NCI-H345 treated with DMSO at 0.1 percent for 48 hours (cell line): ENCODE results near the gene DDX59.

Experiments used
- DNase-seq: peaks from one replicate; lab custom pipeline; 2025; ENCODE audit not compliant: unreplicated experiment; lab: John Stamatoyannopoulos, UW

The DDX59 gene

DNA sequence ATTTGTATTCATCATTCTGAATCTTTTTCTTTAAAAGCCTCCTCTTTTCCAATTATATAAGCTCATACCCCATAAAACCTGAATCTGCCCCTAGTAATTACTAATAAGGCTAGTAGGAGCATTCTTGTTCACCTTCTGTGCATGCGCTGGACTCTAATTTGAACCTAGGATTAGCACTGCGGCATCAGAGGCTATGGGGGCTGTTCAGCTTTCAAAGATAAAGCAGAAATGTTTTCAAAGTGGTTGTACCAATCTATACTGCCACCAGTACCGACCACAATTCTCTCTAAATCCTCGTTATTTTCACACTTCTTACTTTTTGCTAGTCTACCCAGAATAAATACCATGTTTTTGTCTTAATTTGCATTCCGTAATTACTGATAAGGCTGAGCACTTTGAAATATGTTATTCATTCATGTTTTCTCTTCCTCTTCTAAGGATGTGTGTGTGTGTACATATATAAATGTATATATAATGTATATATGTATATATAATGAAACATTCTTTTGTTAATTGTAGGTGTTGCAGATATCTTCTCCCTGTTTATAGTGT is 1.6 kb upstream of the DDX59 start:
- no peak for DNase-seq

DNA sequence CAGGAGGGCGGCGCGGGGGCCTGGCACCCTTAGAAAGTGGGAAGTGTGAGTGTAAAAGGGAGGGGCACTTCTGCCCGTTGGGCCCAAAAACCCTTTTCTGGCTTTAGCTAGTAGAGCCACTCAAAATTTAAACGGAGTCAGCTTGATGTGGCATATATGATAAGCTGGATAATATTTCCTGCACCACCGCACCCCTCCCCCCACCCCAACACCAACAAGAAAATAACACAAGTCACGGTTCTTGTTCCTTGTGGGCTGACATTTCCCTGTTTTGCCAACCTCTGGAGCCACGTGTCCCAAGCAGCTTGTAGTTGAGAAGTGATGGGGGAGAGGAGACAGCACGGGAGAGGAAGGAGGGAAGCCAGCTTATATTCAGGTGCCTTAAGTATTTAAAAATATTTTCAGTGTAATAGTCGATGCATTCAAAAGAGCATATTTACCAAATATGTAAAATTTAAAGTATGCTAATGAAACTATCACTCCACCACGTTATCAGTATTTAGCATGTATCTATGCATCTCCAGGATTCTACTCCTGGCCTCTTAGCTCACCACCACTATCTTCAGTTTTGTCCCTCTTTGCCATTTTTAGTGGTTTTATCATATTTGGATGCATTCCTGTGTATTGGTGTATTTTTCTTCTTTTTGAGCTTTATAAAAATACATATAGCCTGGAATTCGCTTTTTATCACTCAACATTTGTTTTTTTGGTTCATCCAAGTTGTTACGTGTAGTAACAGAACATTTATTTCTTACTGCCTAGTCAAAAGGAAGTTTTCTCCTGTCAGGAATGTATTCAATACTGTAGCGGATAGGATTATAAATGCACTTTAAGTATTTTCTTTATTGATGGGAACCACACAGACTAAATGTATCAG is 773 bp upstream of the DDX59 start:
- DNase-seq, result no peak

DNA sequence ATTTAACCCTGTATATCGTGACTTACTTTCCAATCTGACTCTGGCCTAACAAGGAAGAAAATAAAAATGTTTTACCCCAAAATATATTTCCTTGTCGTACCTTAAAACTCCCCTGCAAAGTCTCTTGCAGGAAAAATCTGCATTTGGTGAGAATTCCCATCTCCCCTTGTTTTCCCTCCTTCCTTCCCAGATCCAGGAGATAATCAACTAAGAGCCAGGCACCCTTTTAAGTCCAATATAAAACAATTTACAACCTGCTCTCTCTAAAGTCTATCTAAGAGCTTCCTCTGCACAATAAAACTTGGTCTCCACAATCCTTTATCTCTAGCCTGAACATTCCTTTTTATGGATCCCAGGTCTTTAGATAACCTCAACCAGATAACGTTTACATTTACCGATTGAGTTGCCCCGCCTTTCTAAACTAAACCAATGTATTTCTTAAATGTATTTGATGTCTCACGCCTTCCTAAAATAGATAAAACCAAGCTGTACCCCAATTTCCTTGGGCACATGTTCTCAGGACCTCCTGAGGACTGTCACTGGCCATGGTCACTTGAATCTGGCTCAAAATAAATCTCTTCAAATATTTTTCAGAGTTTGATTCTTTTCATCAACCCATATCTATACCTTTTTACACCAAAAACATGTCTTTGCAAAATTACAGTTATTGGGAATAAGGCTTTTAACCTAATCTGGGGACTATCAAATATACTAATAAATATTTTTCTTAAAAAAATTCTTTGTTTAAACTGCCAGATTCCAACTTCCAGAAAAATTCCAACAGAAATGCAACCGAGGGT is 993 bp downstream of the DDX59 start:
- DNase-seq, result no peak

DNA sequence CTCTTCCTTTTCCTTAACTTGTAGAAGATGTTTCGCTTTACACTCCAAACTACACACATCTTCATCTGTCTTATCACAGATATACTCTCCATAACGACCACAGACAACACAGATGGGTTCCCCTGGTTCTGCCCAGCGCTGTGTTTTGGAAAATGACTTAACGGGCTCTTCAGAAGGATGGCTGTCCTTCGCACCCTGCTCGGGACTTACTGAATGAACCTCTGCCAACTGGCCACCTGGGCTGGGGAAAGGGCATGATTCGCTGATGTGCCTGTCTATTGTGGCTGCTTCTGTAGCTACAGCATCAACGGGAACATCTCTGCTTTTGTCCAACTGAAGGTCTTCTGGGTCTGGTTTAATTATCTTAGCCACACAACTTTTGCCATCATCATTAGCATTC is 3.4 kb downstream of the DDX59 start:
- DNase-seq, result no peak

DNA sequence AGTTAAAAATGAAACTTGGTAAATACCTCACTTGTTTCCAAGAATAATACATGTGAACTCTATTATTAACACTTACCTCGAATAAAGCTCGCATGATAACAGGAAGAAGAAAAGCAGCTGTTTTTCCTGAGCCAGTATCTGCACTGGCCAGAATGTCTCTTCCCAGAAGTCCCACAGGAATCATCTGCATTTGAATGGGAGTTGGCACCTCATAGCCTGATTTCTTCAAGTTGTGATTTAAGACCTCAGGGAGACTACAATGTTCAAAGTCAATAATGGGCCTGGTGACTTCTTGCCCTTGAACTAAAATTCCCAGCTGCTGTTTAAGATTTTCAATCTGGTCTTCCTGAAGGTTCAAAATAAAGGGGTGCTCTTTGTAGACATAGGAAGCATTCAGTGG is 3.8 kb downstream of the DDX59 start:
- no peak for DNase-seq

DNA sequence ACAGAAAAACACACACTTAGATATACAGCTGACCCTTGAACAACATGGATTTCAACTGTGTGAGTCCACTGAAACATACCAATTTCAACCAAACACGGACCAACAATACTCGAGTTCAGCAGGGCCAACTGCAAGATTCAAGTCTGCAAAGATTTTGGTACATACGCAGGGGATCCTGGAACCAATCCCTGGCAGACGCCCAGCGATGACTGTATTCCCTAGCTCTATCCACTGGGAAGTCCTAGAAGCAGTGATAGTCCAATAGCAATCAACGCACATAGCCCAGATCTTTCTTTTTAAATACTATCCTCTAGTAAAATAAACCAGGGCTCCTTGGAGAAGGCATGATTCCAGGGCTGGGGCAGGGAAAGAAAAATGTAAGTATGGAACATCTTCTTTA is 9.0 kb downstream of the DDX59 start:
- no peak for DNase-seq

DNA sequence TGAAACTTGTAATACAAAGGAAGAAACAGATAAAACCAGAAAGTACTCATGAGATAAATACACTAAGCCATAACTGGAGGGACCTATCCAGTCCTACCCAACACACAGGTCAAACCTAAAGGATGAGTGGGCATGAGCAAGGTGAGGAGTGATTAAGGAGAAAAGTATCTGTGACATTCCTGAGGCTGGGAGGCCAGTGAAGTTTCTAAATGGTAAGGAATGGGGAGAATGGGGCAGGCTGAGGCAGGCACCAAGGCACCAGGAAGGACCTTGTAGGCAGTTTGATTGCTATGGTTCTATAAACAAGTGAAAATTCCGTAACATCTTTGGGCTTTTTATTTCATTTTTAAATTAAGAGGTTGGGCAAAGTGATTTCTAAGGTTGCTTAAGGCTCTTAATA is 10.4 kb downstream of the DDX59 start:
- no peak for DNase-seq

DNA sequence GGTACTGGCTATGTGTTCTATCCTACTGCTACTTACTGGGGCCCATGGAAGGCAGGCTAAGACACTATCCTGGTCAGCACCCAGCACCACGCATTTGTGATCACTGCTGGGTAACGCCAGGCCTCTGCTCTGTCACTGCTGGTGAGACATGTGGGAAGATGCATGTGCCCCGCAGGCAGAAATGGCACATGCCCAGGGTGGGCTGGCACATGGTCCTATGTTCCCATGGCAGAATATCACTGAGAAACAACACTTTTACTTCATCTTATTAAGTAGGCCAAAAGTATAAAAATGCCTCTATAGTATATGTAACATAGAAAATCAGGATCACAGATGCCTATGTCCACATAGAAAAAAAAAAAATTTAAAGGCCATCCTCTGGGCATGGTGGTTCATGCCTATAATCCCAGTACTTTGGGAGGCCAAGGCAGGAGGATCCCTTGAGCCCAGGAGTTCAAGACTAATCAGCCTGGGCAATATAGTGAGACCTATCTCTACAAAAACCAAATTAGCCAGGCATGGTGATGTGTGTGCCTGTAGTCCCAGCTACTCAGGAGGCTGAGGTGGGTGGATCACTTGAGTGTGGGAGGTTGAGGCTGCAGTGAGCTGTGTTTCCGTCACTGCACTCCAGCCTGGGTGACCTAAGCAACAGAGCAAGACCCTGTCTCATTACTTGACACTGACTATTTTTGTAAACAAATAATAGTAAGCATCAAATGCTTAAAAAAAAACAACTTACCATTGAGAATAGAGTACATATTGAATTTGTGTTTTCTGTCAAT is 11.5 kb downstream of the DDX59 start:
- no peak for DNase-seq

DNA sequence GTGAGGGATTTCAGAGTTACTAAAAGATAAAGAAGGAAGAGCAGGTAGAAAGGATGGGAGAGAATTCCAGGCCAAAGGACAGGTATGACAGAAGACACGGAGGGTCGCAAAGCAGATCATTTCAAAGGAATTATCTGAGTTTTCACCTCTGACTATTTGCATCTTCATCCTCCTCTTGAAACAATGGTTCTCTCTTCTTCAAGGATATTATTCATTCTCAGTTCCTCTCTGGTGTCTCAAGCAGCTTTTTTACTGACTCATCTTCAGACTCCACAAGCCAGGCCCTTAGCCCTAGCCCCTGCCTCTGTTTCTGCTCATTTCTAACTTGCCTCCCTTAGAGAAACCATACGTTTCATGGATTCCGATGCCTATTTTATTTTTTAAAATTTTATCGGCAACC is 15.0 kb downstream of the DDX59 start:
- DNase-seq, result no peak

DNA sequence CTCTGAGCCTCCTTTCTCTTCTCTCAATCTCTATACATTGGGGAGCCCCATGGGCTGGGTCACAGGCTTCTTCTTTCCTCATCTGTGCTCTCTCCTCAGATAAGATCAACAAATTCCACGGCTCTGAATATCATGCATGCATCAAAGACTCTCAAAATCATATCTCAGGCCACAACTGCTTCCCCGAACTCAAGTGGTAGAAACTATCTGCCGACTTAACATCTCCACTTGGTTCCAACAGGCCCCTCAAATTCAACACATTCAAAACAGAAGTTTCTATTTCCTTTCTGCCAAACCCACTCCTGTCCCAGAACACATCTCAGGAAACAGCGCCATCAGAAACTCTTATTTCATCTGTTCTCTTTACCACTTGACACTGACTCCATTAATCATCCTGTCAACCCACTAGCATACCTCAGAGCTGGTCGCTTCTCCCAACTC is 16.7 kb downstream of the DDX59 start:
- DNase-seq, result no peak

DNA sequence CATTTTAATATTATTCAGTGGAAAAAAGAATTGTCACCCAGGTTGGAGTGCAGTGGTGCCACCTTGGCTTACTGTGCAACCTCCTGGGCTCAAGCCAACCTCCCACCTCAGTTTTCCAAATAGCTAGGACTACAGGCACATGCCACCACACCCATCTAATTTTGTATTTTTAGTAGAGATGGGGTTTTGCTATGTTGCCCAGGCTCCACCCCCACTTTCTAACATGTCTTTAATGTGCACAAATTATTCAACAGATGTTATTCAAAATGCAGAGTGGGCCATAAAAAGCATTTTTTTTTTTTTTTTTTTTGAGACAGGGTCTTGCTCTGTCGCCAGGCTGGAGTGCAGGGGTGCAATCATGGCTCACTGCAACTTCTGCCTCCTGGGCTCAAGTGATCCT is 17.3 kb downstream of the DDX59 start:
- no peak for DNase-seq

DNA sequence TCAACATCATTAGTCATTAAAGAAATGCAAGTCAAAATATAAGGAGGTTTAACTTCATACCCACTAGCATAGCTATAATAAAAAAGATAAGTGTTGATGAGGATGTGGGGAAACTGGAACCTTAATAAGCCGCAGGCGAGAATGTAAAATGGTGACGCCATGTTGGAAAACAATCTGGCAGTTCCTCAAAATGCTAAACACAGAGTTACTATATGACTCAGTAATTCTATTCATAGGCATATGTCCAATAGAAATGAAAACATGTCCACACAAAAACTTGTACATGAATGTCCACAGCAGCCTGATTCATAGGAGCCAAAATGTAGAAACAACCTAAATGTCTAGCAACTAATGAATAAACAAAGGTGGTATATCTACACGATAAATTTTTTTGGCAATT is 23.2 kb downstream of the DDX59 start:
- no peak for DNase-seq

DNA sequence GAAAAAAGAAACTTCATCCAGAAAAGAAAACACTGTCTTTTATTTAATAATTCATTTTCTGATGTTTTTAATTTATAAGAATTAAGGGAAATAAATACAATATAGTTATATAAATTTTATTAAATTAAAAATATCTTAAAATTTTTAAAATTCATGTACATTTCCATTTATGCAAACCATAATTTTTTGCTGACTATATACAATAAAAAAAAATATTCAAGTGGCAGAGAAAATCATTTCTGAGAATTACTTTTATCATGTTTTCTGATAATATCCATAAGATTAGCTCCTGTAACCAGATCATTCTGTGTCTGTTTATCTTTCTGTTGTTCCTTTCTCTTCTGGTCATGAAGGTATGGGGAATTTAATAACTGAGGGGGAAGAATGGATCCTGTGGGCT is 25.7 kb downstream of the DDX59 start:
- no peak for DNase-seq

DNA sequence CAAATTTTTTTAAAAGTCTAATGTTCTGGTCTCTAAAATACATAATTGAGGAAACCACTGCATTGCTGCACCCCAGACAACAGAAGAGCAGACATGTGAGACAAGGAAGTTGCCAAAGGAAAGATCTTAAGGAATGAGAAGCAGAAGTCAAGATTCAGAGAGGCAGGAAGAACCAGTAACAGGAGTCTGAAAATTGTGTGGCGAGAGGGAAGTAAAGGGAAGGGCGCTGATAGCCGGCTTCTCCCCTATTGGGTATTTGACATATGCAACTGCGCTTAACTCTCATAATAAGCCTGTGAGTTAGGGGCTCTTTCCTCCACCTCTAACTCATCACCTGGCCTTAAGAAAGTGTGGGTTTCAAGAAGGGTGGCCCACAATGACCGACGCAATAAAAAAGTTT is 27.2 kb downstream of the DDX59 start:
- DNase-seq, result no peak

DNA sequence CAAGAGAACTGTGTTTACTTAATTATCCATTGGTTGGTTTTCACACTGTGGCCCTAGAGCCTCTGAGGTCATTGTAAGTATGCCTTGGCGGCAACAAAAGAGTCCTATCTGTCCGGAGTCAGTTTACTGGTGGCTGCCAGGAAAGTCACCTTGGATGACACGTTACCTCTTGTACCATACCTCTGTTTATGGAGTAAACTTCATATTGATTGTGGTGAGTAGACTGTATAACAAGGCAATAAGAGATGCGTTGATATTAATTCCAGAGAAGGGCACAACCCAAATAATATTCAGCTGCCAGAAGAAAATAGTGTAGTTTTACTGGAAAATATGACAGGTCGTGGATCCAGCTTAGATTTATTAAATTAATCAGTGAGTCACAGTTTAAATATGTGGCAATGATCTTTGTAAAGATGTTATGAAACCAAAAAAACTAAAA is 28.7 kb downstream of the DDX59 start:
- no peak for DNase-seq

DNA sequence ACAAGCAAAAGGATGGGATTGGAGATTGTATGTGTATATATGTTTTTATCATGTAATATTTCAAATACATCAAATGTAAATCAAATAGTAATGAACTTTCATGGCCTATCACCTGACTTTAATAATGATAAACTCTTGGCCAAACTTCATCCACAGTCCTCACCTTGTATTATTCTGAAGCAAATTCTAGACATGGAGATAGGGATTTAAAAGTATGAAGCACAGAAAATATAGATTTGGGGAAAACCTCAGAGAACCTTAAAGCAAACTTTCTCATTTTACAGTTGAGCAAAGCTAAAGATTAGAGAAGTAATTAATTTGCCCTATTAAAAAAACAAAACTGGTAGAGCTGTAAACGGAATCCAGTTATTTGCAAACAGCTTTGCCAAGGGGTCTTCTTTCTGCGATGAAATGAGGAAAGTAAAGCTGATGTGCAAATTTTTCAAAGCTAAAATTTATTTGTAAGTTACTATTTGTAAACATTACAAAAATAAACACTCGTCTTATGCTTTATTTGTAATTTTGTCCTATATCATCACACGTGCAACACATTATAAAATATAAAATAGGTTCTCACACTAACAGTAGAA is 29.2 kb downstream of the DDX59 start:
- DNase-seq, result no peak

DNA sequence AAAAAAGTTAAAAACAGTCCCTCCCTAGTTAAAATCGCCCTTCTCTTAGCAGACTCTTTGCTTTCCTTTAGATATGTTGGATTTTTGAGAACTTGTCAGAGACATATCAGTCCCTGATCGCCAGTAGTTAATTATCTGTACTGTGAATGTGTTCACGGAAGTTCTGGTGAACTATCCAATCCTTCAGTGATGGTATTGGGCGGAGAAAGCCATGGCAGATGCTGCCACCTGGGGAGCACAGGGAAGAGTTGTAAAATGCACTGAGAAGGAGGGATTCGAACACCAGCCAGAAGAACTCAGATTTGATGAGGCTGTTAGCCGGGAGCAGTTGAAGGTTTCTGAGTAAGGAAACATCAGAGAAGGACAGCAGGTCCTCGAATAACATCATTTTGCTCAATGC is 31.6 kb downstream of the DDX59 start:
- DNase-seq, result no peak

DNA sequence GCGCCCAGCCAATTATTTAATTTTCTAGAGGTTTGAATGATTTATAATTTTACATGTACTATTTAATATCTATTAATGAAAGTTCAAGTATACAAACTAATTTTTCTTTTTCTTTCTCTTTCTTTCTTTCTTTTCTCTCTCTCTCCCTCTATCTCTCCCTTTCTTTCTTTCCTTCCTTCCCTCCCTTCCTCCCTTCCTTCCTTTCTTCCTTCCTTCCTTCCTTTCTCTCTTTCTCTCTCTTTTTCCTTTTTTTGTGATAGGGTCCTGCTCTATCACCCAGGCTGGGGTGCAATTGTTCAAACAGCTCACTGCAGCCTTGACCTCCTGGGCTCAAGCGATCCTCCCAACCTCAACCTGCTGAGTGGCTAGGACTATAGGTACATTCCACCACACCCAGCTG is 33.0 kb downstream of the DDX59 start:
- no peak for DNase-seq

DNA sequence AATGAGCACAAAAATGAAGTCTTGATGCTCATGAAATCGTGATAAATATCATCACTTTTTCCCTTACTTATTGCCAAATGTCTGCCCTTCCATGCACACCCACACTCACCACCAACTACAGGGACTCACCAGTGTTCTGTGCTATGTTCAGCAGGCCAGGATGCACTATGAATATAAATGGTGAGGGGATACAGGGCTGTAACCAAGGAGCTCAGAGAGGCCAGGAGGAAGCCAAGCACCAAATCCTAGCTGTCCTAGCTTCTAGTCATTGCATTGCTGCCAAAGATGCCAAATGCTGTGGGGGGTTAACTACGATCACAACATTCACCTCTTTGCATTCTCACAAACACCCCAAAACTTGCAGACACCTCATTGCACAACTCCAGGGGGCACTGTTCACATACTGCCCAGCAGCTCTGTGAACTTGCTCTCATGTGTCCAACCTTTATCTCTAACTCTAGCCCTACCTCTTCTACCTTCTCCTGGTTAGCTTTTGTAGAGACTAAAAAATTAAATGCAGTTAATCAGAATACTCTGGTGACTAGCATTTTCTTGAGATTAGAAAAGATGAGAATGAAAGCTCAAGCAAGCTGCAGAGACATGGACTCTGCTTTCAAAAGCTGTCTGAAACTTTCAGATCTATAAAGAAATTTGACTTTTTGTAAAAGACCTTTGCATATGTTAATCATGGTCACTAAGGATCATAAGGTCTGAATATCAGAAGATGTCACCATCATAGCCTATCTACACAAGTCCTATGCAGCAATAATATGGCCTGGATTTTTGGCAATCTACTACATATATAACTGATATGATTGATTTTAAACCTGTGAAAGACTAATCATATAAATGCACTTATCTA is 35.2 kb downstream of the DDX59 start:
- DNase-seq, result no peak

DNA sequence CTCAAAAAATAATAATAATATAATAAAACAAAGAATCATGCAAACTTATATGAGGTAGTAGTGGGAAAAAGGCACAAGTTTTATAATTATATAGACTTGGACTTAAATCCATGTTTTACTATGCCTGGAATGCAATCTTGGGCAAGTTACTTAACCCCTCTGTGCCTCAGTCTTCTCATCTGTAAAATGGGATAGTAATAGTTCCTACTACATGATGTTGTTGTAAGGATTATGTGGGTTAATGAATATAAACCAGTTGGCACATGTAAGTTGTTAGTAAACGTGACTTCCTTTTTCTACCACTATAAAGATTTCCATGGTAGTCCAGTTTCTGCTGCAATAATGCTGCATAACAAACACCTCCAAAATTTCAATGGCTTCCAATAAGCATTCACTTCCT is 38.3 kb downstream of the DDX59 start:
- no peak for DNase-seq
